ENCODE data around the gene RPL38. TPM values are rescaled to one million over a fixed set of nuclear protein-coding genes. Genes with fewer than 3 reads are reported as not detected.
A peak's percentile ranks its signal among the peaks of the same experiment; 100 is the strongest.

The RPL38 gene
- total RNA-seq, 4 donors from 2014 or later: 565 to 1,273 (median 679) TPM

- H3K4me3 ChIP-seq: no peak overlapping the region
- H3K36me3 ChIP-seq: no peaks in the 10 kb centered on the region
- no peaks in the 10 kb centered on the region for H3K9me3 ChIP-seq
- H3K27ac ChIP-seq: no peak overlapping the region
- 63% methylated on average over 6 of the region's 6 CpGs for WGBS
- peaks cover 23% of the 10 kb centered on the region for H3K4me1 ChIP-seq
- TF ChIP-seq EP300 (IDR thresholded peaks at IDR 0.05) (no peak), POLR2AphosphoS5 (IDR thresholded peaks at IDR 0.05) (no peak), CTCF (IDR thresholded peaks at IDR 0.05) (no peak)
- DNase-seq (ENCODE audit: low spot score in 2 of 2): no peak
- peaks cover 41% of the 10 kb centered on the region for H3K27me3 ChIP-seq
Observed at GRCh38 chr17:74198694-74199093, 4.8 kb upstream of the RPL38 start.

GRCh38 chr17:74199306-74200092, 4.0 kb upstream of the RPL38 start:
- H3K27ac ChIP-seq: no peak overlapping the region
- H3K36me3 ChIP-seq: no peaks in the 10 kb centered on the region
- H3K4me3 ChIP-seq: no peak overlapping the region
- H3K4me1 ChIP-seq: peaks cover 26% of the 10 kb centered on the region
- WGBS: 54% methylated on average over 14 of the region's 35 CpGs
- no peak for TF ChIP-seq POLR2A (IDR thresholded peaks at IDR 0.05)
- peak; percentile 64 to 99 for TF ChIP-seq CTCF (IDR thresholded peaks at IDR 0.05)
- no peaks in the 10 kb centered on the region for H3K9me3 ChIP-seq
- no peak for DNase-seq (ENCODE audit: low spot score in 2 of 2)
- H3K27me3 ChIP-seq: peaks cover 41% of the 10 kb centered on the region

GRCh38 chr17:74200112-74200511, 3.4 kb upstream of the RPL38 start:
- 46% methylated on average over 10 of the region's 10 CpGs for WGBS
- H3K27me3 ChIP-seq: peaks cover 41% of the 10 kb centered on the region
- no peak for DNase-seq (ENCODE audit: low spot score in 2 of 2)

GRCh38 chr17:74201250-74201649, 2.2 kb upstream of the RPL38 start:
- TF ChIP-seq POLR2AphosphoS5 (IDR thresholded peaks at IDR 0.05): no peak
- no peak for TF ChIP-seq CTCF (IDR thresholded peaks at IDR 0.05)
- no peak for TF ChIP-seq EP300 (IDR thresholded peaks at IDR 0.05)
- no peak for TF ChIP-seq POLR2A (IDR thresholded peaks at IDR 0.05)
- WGBS: 22% methylated on average over 8 of the region's 8 CpGs
- Histone ChIP-seq H3K36me3 (peaks cover 16% of the 10 kb centered on the region), H3K27me3 (peaks cover 31% of the 10 kb centered on the region), H3K27ac (no peak overlapping the region), H3K4me1 (peaks cover 37% of the 10 kb centered on the region), H3K4me3 (no peak overlapping the region), H3K9me3 (no peaks in the 10 kb centered on the region)
- DNase-seq (ENCODE audit: low spot score in 2 of 2): no peak

More at GRCh38 chr17:74200112-74200511, 3.4 kb upstream of the RPL38 start:
- Histone ChIP-seq H3K36me3 (peaks cover 5% of the 10 kb centered on the region), H3K27ac (no peak overlapping the region), H3K4me3 (no peak overlapping the region), H3K4me1 (peaks cover 28% of the 10 kb centered on the region), H3K9me3 (no peaks in the 10 kb centered on the region)
- no peak for TF ChIP-seq CTCF (IDR thresholded peaks at IDR 0.05)
- no peak for TF ChIP-seq POLR2A (IDR thresholded peaks at IDR 0.05)
- TF ChIP-seq EP300 (IDR thresholded peaks at IDR 0.05): no peak

- Histone ChIP-seq H3K4me3 (no peak overlapping the region), H3K27ac (no peak overlapping the region), H3K27me3 (peaks cover 26% of the 10 kb centered on the region), H3K9me3 (no peaks in the 10 kb centered on the region), H3K36me3 (peaks cover 21% of the 10 kb centered on the region), H3K4me1 (peaks cover 42% of the 10 kb centered on the region)
- WGBS: 84% methylated on average over 10 of the region's 10 CpGs
- DNase-seq (ENCODE audit: low spot score in 2 of 2): no peak
- TF ChIP-seq CTCF (IDR thresholded peaks at IDR 0.05): no peak
- TF ChIP-seq EP300 (IDR thresholded peaks at IDR 0.05): no peak
- no peak for TF ChIP-seq POLR2AphosphoS5 (IDR thresholded peaks at IDR 0.05)
Observed at GRCh38 chr17:74201948-74202347, 1.5 kb upstream of the RPL38 start.

All from suprapubic skin (tissue), 4 donors.